HEK293T (cell line): Measurements from ENCODE around the gene FJX1.
A peak's percentile ranks its signal among the peaks of the same experiment; 100 is the strongest.

Experiments used
- CTCF ChIA-PET: fragments of 350-600 bp; formaldehyde crosslinking; extraction: SDS; loops from one replicate; lab custom pipeline; 2021; ENCODE audit warnings: antibody characterized with exemption, inconsistent platforms; lab: Yijun Ruan, JAX
- POLR2A ChIA-PET: fragments of 350-600 bp; formaldehyde crosslinking; extraction: SDS; loops from one replicate; lab custom pipeline; 2020; ENCODE audit warnings: antibody characterized with exemption, inconsistent platforms; lab: Yijun Ruan, JAX
- DNase-seq: peaks from one replicate; pipeline ENCODE4 v3.0.0; 2012; ENCODE audit warnings: mixed read lengths; ENCODE audit errors: extremely low spot score
- ARNT ChIP-seq: fragments of 450-650 bp; IDR thresholded peaks from 2 replicates; pipeline ENCODE4 v1.6.1; 2017; ENCODE audit warnings: mild to moderate bottlenecking
- BHLHE40 ChIP-seq: fragments of 450-650 bp; IDR thresholded peaks from 2 replicates; pipeline ENCODE4 v1.6.1; 2016; ENCODE audit warnings: mild to moderate bottlenecking, moderate library complexity, borderline replicate concordance
- CTBP1 ChIP-seq: fragments of 450-650 bp; IDR thresholded peaks from 2 replicates; pipeline ENCODE4 v1.6.1; 2016; ENCODE audit warnings: borderline replicate concordance
- ELF4 ChIP-seq: fragments of 450-650 bp; IDR thresholded peaks from 2 replicates; pipeline ENCODE4 v1.6.1; 2017; ENCODE audit warnings: antibody characterized with exemption
- FOXA1 ChIP-seq: fragments of 450-650 bp; IDR thresholded peaks from 2 replicates; pipeline ENCODE4 v1.6.1; 2016; ENCODE audit warnings: mild to moderate bottlenecking
- FOXK2 ChIP-seq: fragments of 450-650 bp; IDR thresholded peaks from 2 replicates; pipeline ENCODE4 v1.6.1; 2016; ENCODE audit warnings: mild to moderate bottlenecking
- FOXM1 ChIP-seq: fragments of 450-650 bp; IDR thresholded peaks from 2 replicates; pipeline ENCODE4 v1.6.1; 2017; ENCODE audit warnings: mild to moderate bottlenecking, borderline replicate concordance
- HDGF ChIP-seq: fragments of 450-650 bp; IDR thresholded peaks from 2 replicates; pipeline ENCODE4 v1.6.1; 2017; ENCODE audit warnings: antibody characterized with exemption, borderline replicate concordance
- L3MBTL2 ChIP-seq: fragments of 450-650 bp; conservative IDR thresholded peaks from 2 replicates; pipeline ENCODE4 v1.6.1; 2016; ENCODE audit warnings: mild to moderate bottlenecking
- LEF1 ChIP-seq: fragments of 450-650 bp; IDR thresholded peaks from 2 replicates; pipeline ENCODE4 v1.6.1; 2017; ENCODE audit warnings: mild to moderate bottlenecking, borderline replicate concordance
- NFRKB ChIP-seq: fragments of 450-650 bp; IDR thresholded peaks from 2 replicates; pipeline ENCODE4 v1.6.1; 2016; ENCODE audit warnings: mild to moderate bottlenecking, moderate library complexity
- SP1 ChIP-seq: fragments of 450-650 bp; IDR thresholded peaks from 2 replicates; pipeline ENCODE4 v1.6.1; 2017
- SUZ12 ChIP-seq: fragments of 450-650 bp; IDR thresholded peaks from 2 replicates; pipeline ENCODE4 v1.6.1; 2016; ENCODE audit warnings: mild to moderate bottlenecking
- TARDBP ChIP-seq: fragments of 450-650 bp; IDR thresholded peaks from 2 replicates; pipeline ENCODE4 v1.6.1; 2016
- ZNF384 ChIP-seq: fragments of 450-650 bp; IDR thresholded peaks from 2 replicates; pipeline ENCODE4 v1.6.1; 2016
- TF ChIP-seq, protein P1 (sequence below): fragments of 450-650 bp; IDR thresholded peaks from 2 replicates; pipeline ENCODE4 v1.6.1; 2016

The FJX1 gene

DNA sequence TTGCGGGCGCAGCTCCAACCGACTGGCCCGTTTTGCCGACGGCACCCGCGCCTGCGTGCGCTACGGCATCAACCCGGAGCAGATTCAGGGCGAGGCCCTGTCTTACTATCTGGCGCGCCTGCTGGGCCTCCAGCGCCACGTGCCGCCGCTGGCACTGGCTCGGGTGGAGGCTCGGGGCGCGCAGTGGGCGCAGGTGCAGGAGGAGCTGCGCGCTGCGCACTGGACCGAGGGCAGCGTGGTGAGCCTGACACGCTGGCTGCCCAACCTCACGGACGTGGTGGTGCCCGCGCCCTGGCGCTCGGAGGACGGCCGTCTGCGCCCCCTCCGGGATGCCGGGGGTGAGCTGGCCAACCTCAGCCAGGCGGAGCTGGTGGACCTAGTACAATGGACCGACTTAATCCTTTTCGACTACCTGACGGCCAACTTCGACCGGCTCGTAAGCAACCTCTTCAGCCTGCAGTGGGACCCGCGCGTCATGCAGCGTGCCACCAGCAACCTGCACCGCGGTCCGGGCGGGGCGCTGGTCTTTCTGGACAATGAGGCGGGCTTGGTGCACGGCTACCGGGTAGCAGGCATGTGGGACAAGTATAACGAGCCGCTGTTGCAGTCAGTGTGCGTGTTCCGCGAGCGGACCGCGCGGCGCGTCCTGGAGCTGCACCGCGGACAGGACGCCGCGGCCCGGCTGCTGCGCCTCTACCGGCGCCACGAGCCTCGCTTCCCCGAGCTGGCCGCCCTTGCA is 1.0 kb downstream of the FJX1 start:
- peak; percentile 78 for TF ChIP-seq L3MBTL2
- no peak for TF ChIP-seq ZNF384
- ChIA-PET CTCF (interaction anchor here (1.7 kb wide), 1 partner anchor 203 kb away, joined by 9 read pairs; no protein-coding TSS in a partner anchor), POLR2A (interaction anchor here (1.0 to 3.2 kb wide), 10 partner anchors 10 to 639 kb away, joined by 3 to 21 read pairs (median 5); partner anchors contain the start of gene TRIM44)
- DNase-seq = peak; percentile 27

DNA sequence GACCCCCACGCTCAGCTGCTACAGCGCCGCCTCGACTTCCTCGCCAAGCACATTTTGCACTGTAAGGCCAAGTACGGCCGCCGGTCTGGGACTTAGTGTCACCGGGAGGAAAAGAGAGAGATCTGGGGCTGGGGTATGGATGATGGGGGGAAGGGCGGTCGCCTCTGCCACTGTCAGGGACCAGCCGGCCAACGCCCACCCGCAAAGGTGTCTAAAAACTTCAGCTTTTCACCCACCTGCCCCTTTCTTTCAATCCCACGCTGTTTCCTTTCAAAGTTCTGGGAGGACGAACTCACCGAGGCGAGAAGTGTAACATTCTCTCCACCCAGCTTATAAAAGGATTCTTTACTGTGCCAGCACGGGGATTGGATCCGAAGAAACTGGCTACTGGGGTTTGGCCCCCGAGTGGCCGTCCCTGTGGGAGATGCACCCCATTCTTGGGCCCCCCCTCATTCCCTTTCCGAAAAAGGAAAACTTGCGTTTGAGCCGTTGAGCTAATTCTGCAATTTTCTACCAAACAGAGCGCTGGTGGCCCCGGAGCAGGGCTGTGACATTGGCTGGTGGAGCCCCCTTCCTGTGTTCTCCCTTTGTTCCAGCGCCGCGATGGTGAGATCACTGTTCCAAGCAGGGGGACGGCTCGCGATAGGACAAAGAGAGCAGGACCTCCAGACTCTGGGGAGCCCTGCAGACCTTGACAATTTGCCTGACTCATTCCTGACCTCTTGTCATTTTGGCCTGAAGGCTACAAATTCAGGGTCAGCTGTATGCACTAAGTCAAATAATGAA is 1.8 kb downstream of the FJX1 start:
- CTCF ChIA-PET = interaction anchor here (1.7 kb wide), 1 partner anchor 202 kb away, joined by 9 read pairs; no protein-coding TSS in a partner anchor
- POLR2A ChIA-PET = interaction anchor here (1.0 to 3.2 kb wide), 10 partner anchors 9 to 202 kb away, joined by 3 to 21 read pairs (median 5); partner anchors contain the start of gene TRIM44
- DNase-seq = peak; percentile 36
- TF ChIP-seq SUZ12 (no peak), ARNT (no peak), HDGF (no peak), BHLHE40 (no peak), TARDBP (no peak), FOXA1 (no peak), ZNF384 (no peak), CTBP1 (no peak), L3MBTL2 (no peak), FOXM1 (no peak), ELF4 (no peak), LEF1 (no peak), FOXK2 (no peak), NFRKB (no peak)
- TF ChIP-seq, protein P1, sequence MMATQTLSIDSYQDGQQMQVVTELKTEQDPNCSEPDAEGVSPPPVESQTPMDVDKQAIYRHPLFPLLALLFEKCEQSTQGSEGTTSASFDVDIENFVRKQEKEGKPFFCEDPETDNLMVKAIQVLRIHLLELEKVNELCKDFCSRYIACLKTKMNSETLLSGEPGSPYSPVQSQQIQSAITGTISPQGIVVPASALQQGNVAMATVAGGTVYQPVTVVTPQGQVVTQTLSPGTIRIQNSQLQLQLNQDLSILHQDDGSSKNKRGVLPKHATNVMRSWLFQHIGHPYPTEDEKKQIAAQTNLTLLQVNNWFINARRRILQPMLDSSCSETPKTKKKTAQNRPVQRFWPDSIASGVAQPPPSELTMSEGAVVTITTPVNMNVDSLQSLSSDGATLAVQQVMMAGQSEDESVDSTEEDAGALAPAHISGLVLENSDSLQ = no peak

DNA sequence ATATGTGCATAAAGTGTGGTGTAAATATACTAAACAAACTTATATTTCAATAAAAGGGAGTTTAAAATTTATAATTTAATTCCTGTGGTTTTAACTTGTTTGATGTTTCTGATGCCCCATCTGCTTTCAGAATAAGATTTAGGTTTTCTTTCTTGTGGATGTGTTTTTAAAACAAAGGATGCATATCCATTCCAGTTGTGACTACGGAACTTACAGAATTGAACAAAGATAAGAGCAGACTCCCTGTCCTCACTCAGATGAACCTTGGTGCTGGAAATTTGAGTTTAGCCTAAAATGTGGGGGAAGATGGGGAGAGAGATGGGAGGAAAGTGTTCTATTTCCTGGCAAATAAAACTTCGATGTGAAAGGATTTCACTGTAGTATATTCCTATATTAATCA is 2.5 kb downstream of the FJX1 start:
- ChIA-PET CTCF (interaction anchor here (1.0 to 1.7 kb wide), 2 partner anchors 201 kb away, joined by 6 to 9 read pairs; no protein-coding TSS in a partner anchor), POLR2A (interaction anchor here (1.1 to 3.2 kb wide), 5 partner anchors 9 to 201 kb away, joined by 3 to 21 read pairs (median 8); no protein-coding TSS in a partner anchor)
- TF ChIP-seq ZNF384 (no peak), FOXM1 (no peak), L3MBTL2 (no peak), CTBP1 (no peak), SP1 (no peak), ELF4 (no peak), SUZ12 (no peak), LEF1 (no peak), FOXK2 (no peak), NFRKB (no peak), TARDBP (no peak), FOXA1 (no peak), BHLHE40 (no peak), HDGF (no peak), ARNT (no peak)
- TF ChIP-seq, protein P1 = no peak
- DNase-seq = no peak

DNA sequence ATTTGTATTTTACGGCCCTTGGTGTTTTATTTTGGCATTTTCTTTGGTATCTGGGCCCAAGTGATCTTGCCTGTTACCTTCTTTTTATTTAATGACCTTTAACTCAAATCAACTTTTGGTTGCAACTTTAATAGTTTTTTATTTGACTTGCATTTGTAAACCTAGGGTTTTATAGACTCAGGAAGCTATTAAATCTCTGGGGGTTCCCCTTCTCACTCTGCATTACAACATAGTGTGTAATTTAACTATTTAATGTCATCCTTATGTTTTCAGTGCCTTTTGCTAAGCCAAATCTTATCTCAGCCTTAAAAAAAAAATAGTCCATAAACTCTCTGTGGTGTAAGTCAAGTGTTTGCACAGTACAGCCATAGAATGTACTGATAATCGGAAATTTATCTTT is 3.4 kb downstream of the FJX1 start:
- CTCF ChIA-PET = interaction anchor here (1.0 kb wide), 1 partner anchor 200 kb away, joined by 6 read pairs; no protein-coding TSS in a partner anchor

DNA sequence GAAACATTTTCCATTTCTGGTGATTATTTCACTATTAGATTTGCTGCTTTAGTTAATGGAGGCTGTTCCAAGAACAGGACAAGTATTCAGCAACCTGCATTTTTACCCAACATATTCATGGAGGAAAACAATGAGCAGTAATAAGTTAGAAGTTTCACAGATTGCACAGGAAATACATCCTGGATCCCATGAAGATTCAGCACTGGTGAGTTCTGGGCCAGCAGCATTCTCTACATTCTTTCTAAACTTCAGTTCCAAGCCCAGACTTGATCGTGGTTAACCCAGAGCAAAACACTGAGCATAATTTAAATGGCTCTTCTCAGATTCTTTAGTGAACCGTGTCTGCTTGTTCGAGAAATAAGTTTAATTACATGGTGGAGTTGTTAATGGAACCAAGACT is 3.8 kb downstream of the FJX1 start:
- TF ChIP-seq CTBP1 = no peak
- no peak for TF ChIP-seq SUZ12
- TF ChIP-seq SP1 = no peak
- no peak for TF ChIP-seq FOXK2
- TF ChIP-seq FOXA1 = no peak
- TF ChIP-seq BHLHE40 = no peak
- no peak for TF ChIP-seq FOXM1
- no peak for TF ChIP-seq ZNF384
- no peak for TF ChIP-seq HDGF
- TF ChIP-seq NFRKB = no peak
- no peak for TF ChIP-seq ARNT
- no peak for TF ChIP-seq ELF4
- TF ChIP-seq TARDBP = no peak
- TF ChIP-seq, protein P1 = no peak
- TF ChIP-seq LEF1 = no peak
- TF ChIP-seq L3MBTL2 = no peak
- POLR2A ChIA-PET = interaction anchor here (0.9 kb wide), 1 partner anchor 8 kb away, joined by 4 read pairs; no protein-coding TSS in a partner anchor
- CTCF ChIA-PET = interaction anchor here (1.0 kb wide), 1 partner anchor 200 kb away, joined by 6 read pairs; no protein-coding TSS in a partner anchor
- no peak for DNase-seq

More for the DNA sequence above, 3.4 kb downstream of the FJX1 start:
- POLR2A ChIA-PET = interaction anchor here (0.9 kb wide), 1 partner anchor 8 kb away, joined by 4 read pairs; no protein-coding TSS in a partner anchor
- no peak for TF ChIP-seq FOXK2
- TF ChIP-seq FOXM1 = no peak
- TF ChIP-seq TARDBP = no peak
- no peak for DNase-seq
